ENCODE results near the gene SLC25A29. TPM values are rescaled to one million over a fixed set of nuclear protein-coding genes. Genes with fewer than 3 reads are reported as not detected.
A peak's percentile ranks its signal among the peaks of the same experiment; 100 is the strongest.

Gene SLC25A29
- total RNA-seq, 1 donor from 2014 or later, result 29.3 TPM

GRCh38 chr14:100279563-100279962 is 26.7 kb downstream of the SLC25A29 start:
- TF ChIP-seq, protein P1, sequence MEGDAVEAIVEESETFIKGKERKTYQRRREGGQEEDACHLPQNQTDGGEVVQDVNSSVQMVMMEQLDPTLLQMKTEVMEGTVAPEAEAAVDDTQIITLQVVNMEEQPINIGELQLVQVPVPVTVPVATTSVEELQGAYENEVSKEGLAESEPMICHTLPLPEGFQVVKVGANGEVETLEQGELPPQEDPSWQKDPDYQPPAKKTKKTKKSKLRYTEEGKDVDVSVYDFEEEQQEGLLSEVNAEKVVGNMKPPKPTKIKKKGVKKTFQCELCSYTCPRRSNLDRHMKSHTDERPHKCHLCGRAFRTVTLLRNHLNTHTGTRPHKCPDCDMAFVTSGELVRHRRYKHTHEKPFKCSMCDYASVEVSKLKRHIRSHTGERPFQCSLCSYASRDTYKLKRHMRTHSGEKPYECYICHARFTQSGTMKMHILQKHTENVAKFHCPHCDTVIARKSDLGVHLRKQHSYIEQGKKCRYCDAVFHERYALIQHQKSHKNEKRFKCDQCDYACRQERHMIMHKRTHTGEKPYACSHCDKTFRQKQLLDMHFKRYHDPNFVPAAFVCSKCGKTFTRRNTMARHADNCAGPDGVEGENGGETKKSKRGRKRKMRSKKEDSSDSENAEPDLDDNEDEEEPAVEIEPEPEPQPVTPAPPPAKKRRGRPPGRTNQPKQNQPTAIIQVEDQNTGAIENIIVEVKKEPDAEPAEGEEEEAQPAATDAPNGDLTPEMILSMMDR (IDR thresholded peaks at IDR 0.05), result no peak
- H3K4me1 Mint-ChIP-seq (ENCODE audit: low read depth), result peaks cover 52% of the 10 kb centered on the region

DNA sequence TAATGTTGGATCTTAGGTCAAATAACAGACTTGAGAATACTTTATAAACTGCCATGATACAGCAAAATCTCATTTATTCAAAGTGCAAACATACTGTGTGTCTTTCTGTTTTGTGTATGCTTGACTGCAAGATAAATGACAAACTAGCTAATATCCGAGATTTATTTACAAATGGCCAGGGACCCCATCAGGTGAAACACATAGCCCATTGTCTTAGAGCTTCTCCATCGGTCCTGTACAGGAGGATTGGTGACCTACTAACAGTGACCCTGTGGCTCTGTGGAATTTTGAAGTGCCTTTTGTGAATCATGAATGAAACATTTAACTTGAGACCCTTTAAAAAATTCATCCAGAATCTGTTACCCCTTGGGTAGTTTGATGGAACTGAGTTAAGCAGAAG is 27.1 kb downstream of the SLC25A29 start:
- peaks cover 52% of the 10 kb centered on the region for H3K4me1 Mint-ChIP-seq (ENCODE audit: low read depth)
- no peak for DNase-seq (ENCODE audit: low spot score)
- peak overlapping the region; percentile 81 for H3K27ac Mint-ChIP-seq (ENCODE audit: unreplicated experiment)
- TF ChIP-seq, protein P1 (IDR thresholded peaks at IDR 0.05), result peak; percentile 23
- H3K4me3 Mint-ChIP-seq (ENCODE audit: unreplicated experiment), result no peak overlapping the region
- H3K36me3 Mint-ChIP-seq (ENCODE audit: low read depth), result peaks cover 2% of the 10 kb centered on the region
- no peaks in the 10 kb centered on the region for H3K27me3 Mint-ChIP-seq (ENCODE audit: low read depth)
- no peaks in the 10 kb centered on the region for H3K9me3 Mint-ChIP-seq (ENCODE audit: low read depth)

More at GRCh38 chr14:100279563-100279962, 26.7 kb downstream of the SLC25A29 start:
- H3K36me3 Mint-ChIP-seq (ENCODE audit: low read depth), result peaks cover 2% of the 10 kb centered on the region
- DNase-seq (ENCODE audit: low spot score), result no peak
- H3K27me3 Mint-ChIP-seq (ENCODE audit: low read depth), result no peaks in the 10 kb centered on the region
- peak overlapping the region; percentile 81 for H3K27ac Mint-ChIP-seq (ENCODE audit: unreplicated experiment)
- no peak overlapping the region for H3K4me3 Mint-ChIP-seq (ENCODE audit: unreplicated experiment)
- no peaks in the 10 kb centered on the region for H3K9me3 Mint-ChIP-seq (ENCODE audit: low read depth)

DNA sequence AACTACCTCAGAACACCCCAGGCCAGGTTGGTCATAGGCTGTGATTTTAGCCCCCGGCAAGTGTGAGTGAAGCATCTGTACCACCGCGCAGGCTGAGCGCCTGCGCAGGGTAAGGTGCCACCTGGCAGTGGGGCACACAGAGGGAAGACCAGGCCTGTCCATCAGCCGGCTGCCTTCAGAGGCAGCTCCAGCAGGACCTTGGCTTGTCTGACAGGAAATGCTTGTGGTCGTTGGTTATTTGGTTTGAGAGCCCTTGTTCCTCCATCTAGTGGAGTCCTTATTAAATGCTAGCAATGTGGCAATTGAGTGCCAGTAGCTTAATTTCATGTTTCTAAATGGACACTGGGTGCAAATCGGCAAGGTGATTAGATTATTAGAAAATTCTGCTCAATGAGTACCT is 27.5 kb downstream of the SLC25A29 start:
- no peak for DNase-seq (ENCODE audit: low spot score)
- TF ChIP-seq, protein P1 (IDR thresholded peaks at IDR 0.05), result peak; percentile 73
- Mint-ChIP-seq H3K36me3 (ENCODE audit: low read depth) (peaks cover 2% of the 10 kb centered on the region), H3K27me3 (ENCODE audit: low read depth) (no peaks in the 10 kb centered on the region), H3K27ac (ENCODE audit: unreplicated experiment) (peak overlapping the region; percentile 81), H3K4me1 (ENCODE audit: low read depth) (peaks cover 52% of the 10 kb centered on the region), H3K4me3 (ENCODE audit: unreplicated experiment) (no peak overlapping the region), H3K9me3 (ENCODE audit: low read depth) (no peaks in the 10 kb centered on the region)

DNA sequence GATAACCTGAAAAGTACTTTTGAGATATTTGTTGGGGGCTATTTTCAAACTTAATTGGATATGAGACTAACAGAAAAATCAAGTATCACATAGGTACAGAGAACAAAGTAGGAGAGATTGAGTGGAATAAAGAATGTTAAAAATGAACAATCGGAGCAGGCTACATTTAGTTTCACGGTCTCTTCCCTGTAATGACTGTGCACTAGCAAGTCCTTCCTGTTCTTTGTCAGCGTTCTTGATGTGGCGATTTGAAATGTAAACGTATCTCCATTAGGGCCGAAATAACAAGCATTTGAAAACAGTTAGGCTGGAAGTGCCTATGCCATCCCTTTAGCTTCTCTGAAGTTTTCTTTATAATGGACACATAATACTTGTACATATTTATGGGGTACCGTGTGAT is 31.0 kb downstream of the SLC25A29 start:
- no peaks in the 10 kb centered on the region for H3K27me3 Mint-ChIP-seq (ENCODE audit: low read depth)
- H3K36me3 Mint-ChIP-seq (ENCODE audit: low read depth), result peaks cover 2% of the 10 kb centered on the region
- no peak overlapping the region for H3K27ac Mint-ChIP-seq (ENCODE audit: unreplicated experiment)
- TF ChIP-seq, protein P1 (IDR thresholded peaks at IDR 0.05), result no peak
- no peak for DNase-seq (ENCODE audit: low spot score)
- H3K9me3 Mint-ChIP-seq (ENCODE audit: low read depth), result no peaks in the 10 kb centered on the region
- H3K4me1 Mint-ChIP-seq (ENCODE audit: low read depth), result peaks cover 42% of the 10 kb centered on the region
- H3K4me3 Mint-ChIP-seq (ENCODE audit: unreplicated experiment), result no peak overlapping the region

GRCh38 chr14:100274250-100274649 is 32.0 kb downstream of the SLC25A29 start:
- Mint-ChIP-seq H3K27ac (ENCODE audit: unreplicated experiment) (no peak overlapping the region), H3K36me3 (ENCODE audit: low read depth) (peaks cover 2% of the 10 kb centered on the region), H3K9me3 (ENCODE audit: low read depth) (no peaks in the 10 kb centered on the region), H3K4me3 (ENCODE audit: unreplicated experiment) (no peak overlapping the region), H3K27me3 (ENCODE audit: low read depth) (no peaks in the 10 kb centered on the region), H3K4me1 (ENCODE audit: low read depth) (peaks cover 35% of the 10 kb centered on the region)
- TF ChIP-seq, protein P1 (IDR thresholded peaks at IDR 0.05), result no peak
- DNase-seq (ENCODE audit: low spot score), result no peak

All from chondrocyte (in vitro differentiated cells).